DMS53 treated with DMSO at 0.1 percent for 48 hours (cell line): Measurements from ENCODE around the gene SLC25A30.
"Not testable (repeated sequence)": the region's sequence is repeated elsewhere in the genome, so short reads cannot be mapped to it uniquely, and the experiment has no call there.

Source experiments
- DNase-seq: peaks from one replicate; lab custom pipeline; 2025; ENCODE audit not compliant: unreplicated experiment; lab: John Stamatoyannopoulos, UW

Gene SLC25A30

DNA sequence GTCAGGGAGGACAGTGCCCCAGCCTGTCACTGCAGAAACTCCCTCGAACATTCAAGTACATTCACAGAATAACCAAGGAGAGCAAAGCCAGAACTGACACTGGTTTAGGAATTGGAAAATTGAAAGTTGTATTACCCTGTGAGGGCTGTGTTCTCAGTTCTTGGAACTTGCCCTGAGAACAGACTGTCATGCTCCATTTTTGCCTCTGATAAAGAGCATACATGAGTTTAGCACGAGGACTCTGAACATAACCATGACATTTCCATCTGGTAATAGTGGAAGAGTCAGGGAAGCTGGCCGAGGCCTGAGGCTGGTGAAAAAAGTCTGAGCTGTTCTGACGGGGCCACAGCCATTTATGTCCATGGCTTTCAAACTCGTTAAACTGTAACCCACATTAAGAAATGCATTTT, 15.2 kb upstream of the SLC25A30 start:
- DNase-seq, result no peak

DNA sequence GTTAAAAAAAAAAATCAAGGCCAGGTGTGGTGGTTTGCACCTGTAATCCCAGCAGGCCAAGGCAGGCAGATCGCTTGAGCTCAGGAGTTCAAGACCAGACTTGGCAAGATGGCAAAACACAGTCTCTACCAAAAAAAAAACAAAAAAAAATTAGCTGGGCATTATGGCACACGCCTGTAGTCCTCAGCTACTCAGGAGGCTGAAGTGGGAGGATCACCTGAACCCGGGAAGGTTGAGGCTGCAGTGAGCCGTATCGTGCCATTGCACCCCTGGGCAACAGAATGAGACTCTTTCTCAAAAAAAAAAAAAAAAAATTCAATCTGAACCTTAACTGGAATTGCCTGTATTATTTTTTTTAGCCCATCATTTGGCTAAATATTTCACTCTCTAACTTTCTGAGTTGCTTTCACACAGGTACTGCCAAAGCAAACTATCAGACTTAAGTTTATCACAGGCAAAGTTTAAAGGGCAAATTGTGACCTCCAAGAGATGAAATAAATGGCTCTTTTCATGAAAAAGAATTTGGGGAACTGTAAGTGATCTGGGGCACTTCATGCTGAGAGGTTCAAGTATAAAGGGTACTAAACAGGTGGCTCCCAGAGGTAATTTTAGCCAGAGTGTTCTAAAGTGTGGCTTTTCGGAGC, 14.7 kb upstream of the SLC25A30 start:
- no peak for DNase-seq

DNA sequence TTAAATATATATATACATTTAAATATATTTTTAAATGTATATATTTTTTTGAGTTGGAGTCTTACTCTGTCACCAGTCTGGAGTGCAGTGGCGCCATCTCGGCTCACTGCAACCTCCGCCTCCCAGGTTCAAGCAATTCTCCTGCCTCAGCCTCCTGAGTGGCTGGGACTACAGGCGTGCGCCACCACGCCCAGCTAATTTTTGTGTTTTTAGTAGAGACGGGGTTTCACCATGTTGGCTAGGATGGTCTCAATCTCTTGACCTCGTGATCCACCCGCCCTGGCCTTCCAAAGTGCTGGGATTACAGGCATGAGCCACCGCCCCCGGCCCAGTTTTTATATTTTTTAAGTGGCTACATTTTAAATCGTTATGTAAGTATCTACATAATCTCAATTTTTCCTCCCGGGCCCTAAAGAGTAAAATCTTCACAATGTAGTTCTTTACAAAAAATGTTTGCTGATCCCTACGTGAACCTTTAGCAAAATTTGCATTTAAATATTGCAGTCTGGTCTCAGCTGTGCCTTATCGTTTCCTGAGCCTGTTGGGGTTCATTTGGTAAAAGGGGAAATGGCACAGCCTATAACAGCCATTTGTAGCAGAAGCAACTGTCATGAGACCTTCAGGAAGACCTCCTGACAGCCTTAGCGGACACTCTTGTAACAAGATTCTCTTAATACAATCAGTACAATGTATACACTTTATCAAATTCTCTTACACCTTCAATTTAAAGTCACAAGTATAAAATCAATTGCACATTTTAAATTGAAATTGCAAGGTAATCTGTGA, 8.1 kb upstream of the SLC25A30 start:
- not testable (repeated sequence) for DNase-seq

DNA sequence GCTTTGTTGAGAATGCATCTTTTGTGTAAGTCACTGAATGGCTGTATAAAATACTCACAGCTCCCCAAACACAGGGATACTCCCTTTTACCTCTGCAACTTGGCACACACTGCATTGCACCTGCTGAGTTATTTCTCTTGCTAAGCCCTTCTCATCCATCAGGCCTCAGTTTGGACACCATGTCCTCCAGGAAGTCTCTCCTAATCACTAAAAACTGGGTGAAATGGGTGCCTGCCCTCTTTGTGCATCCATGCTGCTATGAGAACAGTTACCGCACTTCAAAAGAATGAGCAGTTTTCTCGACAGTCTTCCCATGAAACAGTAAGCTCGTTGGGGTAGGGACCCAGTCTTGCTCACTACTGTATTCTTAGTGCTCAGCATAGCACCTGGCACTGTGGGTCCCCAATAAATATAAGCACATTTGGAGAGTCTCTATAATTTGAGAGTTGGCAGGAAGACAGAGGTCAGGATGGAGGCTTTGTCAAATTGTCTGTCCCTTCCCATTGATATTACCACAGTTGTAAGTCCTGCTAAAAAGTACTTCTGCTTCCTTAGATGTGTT, 4.6 kb upstream of the SLC25A30 start:
- DNase-seq, result no peak

DNA sequence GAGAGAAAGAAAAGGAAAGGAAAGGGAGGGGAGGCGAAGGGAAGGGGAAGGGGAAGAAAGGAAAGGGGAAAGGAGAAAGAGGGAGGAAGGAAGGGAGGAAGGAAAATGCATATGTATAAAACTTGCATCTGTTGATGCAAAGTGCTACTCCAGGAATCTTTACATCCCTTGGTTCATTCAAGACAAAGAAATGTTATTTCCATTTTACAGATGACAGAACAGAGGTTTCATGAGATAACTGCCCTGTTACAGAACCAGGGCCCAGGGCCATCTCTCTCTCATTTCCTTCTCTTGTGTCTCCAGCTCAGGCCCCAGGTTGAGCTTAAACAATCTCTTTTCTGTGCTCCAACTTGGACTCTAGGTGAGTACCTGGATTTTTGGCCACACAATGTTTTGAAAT, 1.8 kb upstream of the SLC25A30 start:
- DNase-seq, result no peak

DNA sequence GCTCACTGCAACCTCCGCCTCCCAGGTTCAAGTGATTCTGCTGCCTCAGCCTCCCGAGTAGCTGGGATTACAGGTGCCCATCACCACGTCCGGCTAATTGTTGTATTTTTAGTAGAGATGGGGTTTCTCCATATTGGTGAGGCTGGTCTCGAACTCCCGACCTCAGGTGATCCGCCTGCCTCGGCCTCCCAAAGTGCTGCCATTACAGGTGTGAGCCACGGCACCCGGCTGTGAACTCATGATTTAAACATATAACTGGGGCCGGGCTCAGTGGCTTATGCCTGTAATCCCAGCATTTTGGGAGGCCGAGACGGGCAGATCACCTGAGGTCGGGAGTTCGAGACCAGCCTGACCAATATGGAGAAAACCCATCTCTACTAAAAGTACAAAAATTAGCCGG, 1.2 kb upstream of the SLC25A30 start:
- DNase-seq, result not testable (repeated sequence)

DNA sequence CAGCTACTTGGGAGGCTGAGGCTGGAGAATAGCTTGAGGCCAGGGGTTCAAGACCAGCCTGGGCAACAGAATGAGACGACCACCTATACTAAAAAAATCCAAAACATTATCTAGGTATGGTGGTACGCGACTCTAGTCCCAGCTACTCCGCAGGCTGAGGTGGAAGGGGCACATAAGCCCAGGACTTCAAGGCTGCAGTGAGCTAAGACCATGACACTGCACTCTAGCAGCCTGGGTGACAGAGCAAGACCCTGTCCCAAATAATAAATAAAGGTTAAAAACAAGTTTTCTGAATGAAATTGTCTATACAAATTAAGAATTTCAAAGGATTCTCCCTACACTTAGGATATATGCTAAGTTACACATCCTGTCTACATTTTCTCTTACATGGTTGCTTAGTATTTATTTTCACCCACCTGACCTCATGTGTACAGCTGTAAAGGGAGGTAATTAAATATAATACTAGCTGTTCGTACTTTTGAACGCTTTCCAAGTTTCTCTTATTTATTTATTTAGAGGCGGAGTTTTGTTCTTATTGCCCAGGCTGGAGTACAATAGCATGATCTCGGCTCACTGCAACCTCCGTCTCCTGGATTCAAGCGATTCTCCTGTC, 1.6 kb downstream of the SLC25A30 start:
- DNase-seq, result no peak

DNA sequence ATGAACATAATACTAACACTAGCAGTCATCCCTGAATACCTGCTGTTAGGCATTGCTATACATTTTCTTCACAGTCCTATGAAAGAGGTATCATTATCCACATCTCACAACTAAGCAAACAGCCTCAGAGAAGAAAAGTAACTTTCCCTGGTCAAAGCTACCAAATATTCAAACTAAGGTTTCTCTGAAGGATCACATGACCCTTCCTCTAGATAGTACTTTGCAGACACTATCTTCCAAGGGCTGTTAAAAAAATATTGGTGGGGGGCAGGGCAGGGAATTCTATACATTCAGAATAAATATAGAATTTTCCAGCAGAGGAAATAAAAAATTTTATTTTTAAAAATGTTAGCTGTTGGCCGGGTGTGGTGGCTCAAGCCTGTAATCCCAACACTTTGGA, 3.1 kb downstream of the SLC25A30 start:
- DNase-seq, result no peak

GRCh38 chr13:45413826-45414307, 4.3 kb downstream of the SLC25A30 start:
- no peak for DNase-seq

DNA sequence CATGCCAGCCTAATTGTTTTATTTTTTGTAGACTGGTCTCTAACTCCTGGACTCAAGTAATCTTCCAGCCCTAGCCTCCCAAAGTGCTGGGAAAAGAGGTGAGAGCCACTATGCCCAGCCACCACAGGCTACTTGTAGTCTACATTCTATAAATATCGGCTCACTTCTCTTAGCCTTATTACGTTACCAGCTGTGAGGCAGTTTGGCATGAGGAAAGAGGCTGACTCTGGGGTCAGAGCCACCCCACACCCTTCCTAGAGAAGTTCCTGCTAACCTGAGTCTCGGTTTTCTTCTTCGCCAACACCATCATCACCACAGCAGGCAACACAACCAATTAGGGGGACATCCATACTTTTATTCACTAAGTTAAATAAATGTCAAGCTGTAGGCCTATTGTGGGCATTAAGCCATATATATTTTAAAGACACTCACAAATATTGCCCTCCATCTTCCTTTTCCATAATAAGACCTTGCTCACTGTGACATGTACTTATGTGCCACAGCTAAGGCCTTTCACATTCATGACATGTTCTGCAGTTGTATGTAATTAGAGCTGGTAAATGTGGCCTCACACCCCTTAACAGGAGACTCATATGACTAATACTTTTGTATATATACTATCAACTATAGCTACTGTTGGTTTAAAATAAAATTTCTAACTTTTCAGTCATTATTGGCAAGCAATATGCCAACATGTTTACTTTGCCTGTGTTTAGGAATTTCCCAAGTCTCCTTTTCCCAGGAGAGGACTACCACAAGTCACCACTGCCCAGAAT, 5.7 kb downstream of the SLC25A30 start:
- DNase-seq, result no peak

DNA sequence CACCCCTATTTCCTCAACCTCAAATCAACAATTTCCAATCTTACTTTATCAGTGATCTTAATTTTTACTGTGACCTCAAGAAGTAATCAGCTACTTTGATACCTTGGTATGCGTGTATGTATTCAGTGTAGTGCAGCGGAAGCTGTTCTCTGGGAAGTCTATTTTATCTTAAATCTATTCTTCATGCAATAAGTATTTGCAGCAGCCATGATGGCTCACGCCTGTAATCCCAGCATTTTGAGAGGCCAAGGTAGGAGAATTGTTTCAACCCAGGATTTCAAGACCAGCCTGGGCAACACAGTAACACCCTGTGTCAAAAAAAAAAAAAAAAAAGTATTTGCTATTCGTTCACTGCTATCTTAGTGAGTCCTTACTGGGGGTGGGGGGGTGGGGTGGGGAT, 6.5 kb downstream of the SLC25A30 start:
- DNase-seq, result no peak

GRCh38 chr13:45411221-45411620, 7.0 kb downstream of the SLC25A30 start:
- no peak for DNase-seq

GRCh38 chr13:45410466-45410865, 7.7 kb downstream of the SLC25A30 start:
- no peak for DNase-seq

- peak; percentile 6 for DNase-seq
These were observed 8.2 kb downstream of the SLC25A30 start for GRCh38 chr13:45410001-45410400.

- no peak for DNase-seq
These were observed 11.8 kb downstream of the SLC25A30 start for GRCh38 chr13:45406421-45406820.

GRCh38 chr13:45403081-45403480, 15.1 kb downstream of the SLC25A30 start:
- DNase-seq, result no peak

GRCh38 chr13:45402641-45403040, 15.5 kb downstream of the SLC25A30 start:
- no peak for DNase-seq

DNA sequence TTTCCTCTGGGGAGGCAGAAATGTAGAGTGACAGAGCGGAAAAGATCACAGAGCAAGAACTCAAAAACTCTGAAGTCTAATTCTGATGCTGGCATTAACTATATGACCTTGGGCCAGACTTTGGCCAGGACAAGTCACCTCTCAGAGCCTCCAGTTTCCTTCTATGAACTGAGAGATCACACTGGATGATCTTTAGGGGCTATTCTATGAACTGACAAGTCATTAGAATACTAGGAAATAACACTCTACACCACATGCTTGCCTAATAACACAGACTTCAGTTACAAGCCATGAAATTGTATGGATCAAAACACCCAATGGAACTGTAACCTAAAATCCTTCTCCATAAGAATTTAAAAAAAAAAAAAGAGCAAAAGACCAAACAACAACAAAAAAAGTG, 16.9 kb downstream of the SLC25A30 start:
- DNase-seq, result no peak

GRCh38 chr13:45398877-45399276, 19.3 kb downstream of the SLC25A30 start:
- no peak for DNase-seq

- DNase-seq, result no peak
These were observed 21.6 kb downstream of the SLC25A30 start for GRCh38 chr13:45396533-45397095.
